ENCODE data around the gene SHISA5. TPM values are rescaled to one million over a fixed set of nuclear protein-coding genes. Genes with fewer than 3 reads are reported as not detected.

The SHISA5 gene
- total RNA-seq, 1 donor from 2014 or later = 32.4 TPM

- Histone ChIP-seq H3K9ac (ENCODE audit: low read depth in 1 of 3, low read length in 3 of 3) (no peak overlapping the region), H3K27ac (ENCODE audit: low read depth, low read length) (no peak overlapping the region), H3K27me3 (ENCODE audit: control insufficient read depth in 3 of 3, insufficient read depth in 3 of 3, low read length in 3 of 3) (no peaks in the 10 kb centered on the region), H3K36me3 (ENCODE audit: control insufficient read depth in 3 of 3, insufficient read depth in 3 of 3, low read length in 3 of 3) (peaks cover 11 to 37% (median 36%) of the 10 kb centered on the region in 3 donors), H3K9me3 (ENCODE audit: control insufficient read depth in 3 of 3, low read length in 3 of 3) (no peaks in the 10 kb centered on the region), H3K4me1 (ENCODE audit: control insufficient read depth in 3 of 3, insufficient read depth in 3 of 3, low read length in 3 of 3) (peaks cover 10 to 16% (median 12%) of the 10 kb centered on the region in 3 donors), H3K4me3 (ENCODE audit: low read length in 3 of 3) (no peak overlapping the region)
Observed at GRCh38 chr3:48451270-48451669, 52.7 kb downstream of the SHISA5 start.

- Histone ChIP-seq H3K9ac (ENCODE audit: low read depth in 1 of 3, low read length in 3 of 3) (peak within 1 kb of the TSS; percentile 83 to 94 (median 89)), H3K27ac (ENCODE audit: low read depth, low read length) (peak within 1 kb of the TSS; percentile 84), H3K36me3 (ENCODE audit: control insufficient read depth in 3 of 3, insufficient read depth in 3 of 3, low read length in 3 of 3) (peaks cover 16 to 29% (median 26%) of the 10 kb centered on the region in 3 donors)
Observed at GRCh38 chr3:48446425-48447193, 57.4 kb downstream of the SHISA5 start, which contains the start of gene ATRIP. Gene ATRIP (plus strand): TSS chr3:48446737. CDS start chr3:48446846, 109 bp downstream.

GRCh38 chr3:48446043-48446424, 57.9 kb downstream of the SHISA5 start:
- H3K27me3 ChIP-seq (ENCODE audit: control insufficient read depth in 3 of 3, insufficient read depth in 3 of 3, low read length in 3 of 3) = no peaks in the 10 kb centered on the region
- peak overlapping the region; percentile 83 to 94 (median 89) for H3K9ac ChIP-seq (ENCODE audit: low read depth in 1 of 3, low read length in 3 of 3)
- no peaks in the 10 kb centered on the region for H3K9me3 ChIP-seq (ENCODE audit: control insufficient read depth in 3 of 3, low read length in 3 of 3)
- peak overlapping the region; percentile 93 to 99 (median 94) for H3K4me3 ChIP-seq (ENCODE audit: low read length in 3 of 3)
- peaks cover 16 to 25% (median 21%) of the 10 kb centered on the region in 3 donors for H3K36me3 ChIP-seq (ENCODE audit: control insufficient read depth in 3 of 3, insufficient read depth in 3 of 3, low read length in 3 of 3)
- H3K4me1 ChIP-seq (ENCODE audit: control insufficient read depth in 3 of 3, insufficient read depth in 3 of 3, low read length in 3 of 3) = peaks cover 28 to 36% (median 28%) of the 10 kb centered on the region in 3 donors
- peak overlapping the region; percentile 84 for H3K27ac ChIP-seq (ENCODE audit: low read depth, low read length)

More at GRCh38 chr3:48446425-48447193, 57.4 kb downstream of the SHISA5 start, which contains the start of gene ATRIP:
- no peaks in the 10 kb centered on the region for H3K9me3 ChIP-seq (ENCODE audit: control insufficient read depth in 3 of 3, low read length in 3 of 3)
- H3K4me3 ChIP-seq (ENCODE audit: low read length in 3 of 3) = peak within 1 kb of the TSS; percentile 93 to 99 (median 94)
- no peaks in the 10 kb centered on the region for H3K27me3 ChIP-seq (ENCODE audit: control insufficient read depth in 3 of 3, insufficient read depth in 3 of 3, low read length in 3 of 3)
- peaks cover 24 to 31% (median 24%) of the 10 kb centered on the region in 3 donors for H3K4me1 ChIP-seq (ENCODE audit: control insufficient read depth in 3 of 3, insufficient read depth in 3 of 3, low read length in 3 of 3)

DNA sequence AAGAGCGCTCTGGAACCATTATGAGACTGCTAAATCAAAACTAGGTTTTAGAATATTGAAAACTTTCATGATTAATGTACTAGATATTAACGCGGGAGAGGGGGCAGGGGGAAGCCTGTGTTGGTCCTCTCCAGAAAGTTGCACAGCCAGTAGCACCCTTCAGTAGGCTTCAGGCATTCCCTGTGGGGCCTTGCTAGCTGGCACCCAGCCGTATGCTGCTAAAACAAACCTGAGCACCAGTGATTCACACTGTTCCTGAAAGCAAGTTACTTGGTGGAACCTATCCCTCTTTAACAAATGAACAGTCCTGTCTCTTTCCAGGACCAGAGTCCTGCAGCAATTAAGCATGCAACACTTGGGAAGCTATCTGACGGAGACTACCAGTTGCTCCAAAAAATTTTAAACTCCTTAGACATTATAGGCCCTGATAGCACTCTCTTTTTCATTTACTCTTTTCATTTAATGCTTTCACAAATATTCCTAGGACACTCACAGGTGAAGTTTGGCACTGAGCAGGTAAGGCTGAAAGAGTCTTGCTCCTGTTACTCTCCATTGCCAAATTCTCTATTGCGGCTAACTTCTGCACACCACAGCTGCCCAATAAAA, 58.6 kb downstream of the SHISA5 start:
- Histone ChIP-seq H3K27ac (ENCODE audit: low read depth, low read length) (no peak overlapping the region), H3K27me3 (ENCODE audit: control insufficient read depth in 3 of 3, insufficient read depth in 3 of 3, low read length in 3 of 3) (no peaks in the 10 kb centered on the region), H3K4me1 (ENCODE audit: control insufficient read depth in 3 of 3, insufficient read depth in 3 of 3, low read length in 3 of 3) (peaks cover 28 to 40% (median 32%) of the 10 kb centered on the region in 3 donors), H3K36me3 (ENCODE audit: control insufficient read depth in 3 of 3, insufficient read depth in 3 of 3, low read length in 3 of 3) (peaks cover 16 to 25% (median 18%) of the 10 kb centered on the region in 3 donors), H3K4me3 (ENCODE audit: low read length in 3 of 3) (peak overlapping the region in 2 of 3 donors; percentile 93 to 94), H3K9me3 (ENCODE audit: control insufficient read depth in 3 of 3, low read length in 3 of 3) (no peaks in the 10 kb centered on the region), H3K9ac (ENCODE audit: low read depth in 1 of 3, low read length in 3 of 3) (peak overlapping the region in 2 of 3 donors; percentile 83 to 94)

GRCh38 chr3:48441940-48442339, 62.0 kb downstream of the SHISA5 start:
- no peaks in the 10 kb centered on the region for H3K27me3 ChIP-seq (ENCODE audit: control insufficient read depth in 3 of 3, insufficient read depth in 3 of 3, low read length in 3 of 3)
- H3K27ac ChIP-seq (ENCODE audit: low read depth, low read length) = no peak overlapping the region
- no peak overlapping the region for H3K9ac ChIP-seq (ENCODE audit: low read depth in 1 of 3, low read length in 3 of 3)
- peaks cover 16 to 25% (median 18%) of the 10 kb centered on the region in 3 donors for H3K36me3 ChIP-seq (ENCODE audit: control insufficient read depth in 3 of 3, insufficient read depth in 3 of 3, low read length in 3 of 3)
- H3K4me3 ChIP-seq (ENCODE audit: low read length in 3 of 3) = no peak overlapping the region
- no peaks in the 10 kb centered on the region for H3K9me3 ChIP-seq (ENCODE audit: control insufficient read depth in 3 of 3, low read length in 3 of 3)
- H3K4me1 ChIP-seq (ENCODE audit: control insufficient read depth in 3 of 3, insufficient read depth in 3 of 3, low read length in 3 of 3) = peaks cover 29 to 37% (median 29%) of the 10 kb centered on the region in 3 donors

- peak overlapping the region; percentile 82 to 94 (median 84) for H3K9ac ChIP-seq (ENCODE audit: low read depth in 1 of 3, low read length in 3 of 3)
- H3K9me3 ChIP-seq (ENCODE audit: control insufficient read depth in 3 of 3, low read length in 3 of 3) = no peaks in the 10 kb centered on the region
- peaks cover 16 to 25% (median 18%) of the 10 kb centered on the region in 3 donors for H3K36me3 ChIP-seq (ENCODE audit: control insufficient read depth in 3 of 3, insufficient read depth in 3 of 3, low read length in 3 of 3)
- peaks cover 20 to 27% (median 23%) of the 10 kb centered on the region in 3 donors for H3K4me1 ChIP-seq (ENCODE audit: control insufficient read depth in 3 of 3, insufficient read depth in 3 of 3, low read length in 3 of 3)
- H3K4me3 ChIP-seq (ENCODE audit: low read length in 3 of 3) = peak overlapping the region; percentile 92 to 100 (median 99)
- H3K27ac ChIP-seq (ENCODE audit: low read depth, low read length) = peak overlapping the region; percentile 87
- no peaks in the 10 kb centered on the region for H3K27me3 ChIP-seq (ENCODE audit: control insufficient read depth in 3 of 3, insufficient read depth in 3 of 3, low read length in 3 of 3)
Observed at GRCh38 chr3:48440590-48440958, 63.4 kb downstream of the SHISA5 start.

- peak within 1 kb of the TSS; percentile 92 to 100 (median 99) for H3K4me3 ChIP-seq (ENCODE audit: low read length in 3 of 3)
- H3K9ac ChIP-seq (ENCODE audit: low read depth in 1 of 3, low read length in 3 of 3) = peak within 1 kb of the TSS; percentile 82 to 94 (median 84)
Observed at GRCh38 chr3:48439820-48440589, 64.0 kb downstream of the SHISA5 start, which contains the start of the genes CCDC51 and TMA7. Gene CCDC51 (minus strand): TSS chr3:48440119. CDS start chr3:48435128, 4,991 bp downstream. Gene TMA7 (plus strand): TSS chr3:48440257. CDS start chr3:48440297, 40 bp downstream.

GRCh38 chr3:48437812-48438211, 66.2 kb downstream of the SHISA5 start:
- H3K36me3 ChIP-seq (ENCODE audit: control insufficient read depth in 3 of 3, insufficient read depth in 3 of 3, low read length in 3 of 3) = peaks cover 16 to 18% (median 17%) of the 10 kb centered on the region in 3 donors
- H3K27ac ChIP-seq (ENCODE audit: low read depth, low read length) = no peak overlapping the region
- H3K9me3 ChIP-seq (ENCODE audit: control insufficient read depth in 3 of 3, low read length in 3 of 3) = no peaks in the 10 kb centered on the region
- peaks cover 18 to 30% (median 23%) of the 10 kb centered on the region in 3 donors for H3K4me1 ChIP-seq (ENCODE audit: control insufficient read depth in 3 of 3, insufficient read depth in 3 of 3, low read length in 3 of 3)
- H3K27me3 ChIP-seq (ENCODE audit: control insufficient read depth in 3 of 3, insufficient read depth in 3 of 3, low read length in 3 of 3) = no peaks in the 10 kb centered on the region
- no peak overlapping the region for H3K4me3 ChIP-seq (ENCODE audit: low read length in 3 of 3)
- H3K9ac ChIP-seq (ENCODE audit: low read depth in 1 of 3, low read length in 3 of 3) = no peak overlapping the region

More at GRCh38 chr3:48439820-48440589, 64.0 kb downstream of the SHISA5 start, which contains the start of the genes CCDC51 and TMA7:
- Histone ChIP-seq H3K9me3 (ENCODE audit: control insufficient read depth in 3 of 3, low read length in 3 of 3) (no peaks in the 10 kb centered on the region), H3K4me1 (ENCODE audit: control insufficient read depth in 3 of 3, insufficient read depth in 3 of 3, low read length in 3 of 3) (peaks cover 18 to 24% (median 23%) of the 10 kb centered on the region in 3 donors), H3K36me3 (ENCODE audit: control insufficient read depth in 3 of 3, insufficient read depth in 3 of 3, low read length in 3 of 3) (peaks cover 16 to 25% (median 18%) of the 10 kb centered on the region in 3 donors), H3K27me3 (ENCODE audit: control insufficient read depth in 3 of 3, insufficient read depth in 3 of 3, low read length in 3 of 3) (no peaks in the 10 kb centered on the region), H3K27ac (ENCODE audit: low read depth, low read length) (peak within 1 kb of the TSS; percentile 87)

DNA sequence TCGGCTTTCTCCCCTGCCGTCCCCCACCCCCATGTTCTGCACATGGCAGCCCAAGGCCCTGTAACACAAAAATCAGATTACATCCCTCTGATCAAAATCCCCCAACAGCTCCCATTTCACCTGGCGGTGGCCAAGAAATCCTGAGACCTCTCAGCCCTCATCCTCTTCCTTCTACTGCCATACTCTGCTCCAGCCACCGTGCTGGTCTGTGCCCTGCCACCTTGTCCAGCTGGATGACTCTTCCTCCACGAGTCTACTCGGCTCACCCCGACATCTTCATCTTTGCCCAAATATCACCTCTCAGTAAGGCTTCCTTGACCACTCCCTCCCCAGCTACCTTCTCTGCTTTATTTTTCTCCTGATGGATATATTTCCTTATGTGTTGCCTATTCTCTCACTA, 67.1 kb downstream of the SHISA5 start:
- H3K27me3 ChIP-seq (ENCODE audit: control insufficient read depth in 3 of 3, insufficient read depth in 3 of 3, low read length in 3 of 3) = no peaks in the 10 kb centered on the region
- no peaks in the 10 kb centered on the region for H3K9me3 ChIP-seq (ENCODE audit: control insufficient read depth in 3 of 3, low read length in 3 of 3)
- peaks cover 16 to 27% (median 21%) of the 10 kb centered on the region in 3 donors for H3K4me1 ChIP-seq (ENCODE audit: control insufficient read depth in 3 of 3, insufficient read depth in 3 of 3, low read length in 3 of 3)

More for the DNA sequence above, 67.1 kb downstream of the SHISA5 start:
- Histone ChIP-seq H3K27ac (ENCODE audit: low read depth, low read length) (no peak overlapping the region), H3K4me3 (ENCODE audit: low read length in 3 of 3) (no peak overlapping the region), H3K9ac (ENCODE audit: low read depth in 1 of 3, low read length in 3 of 3) (no peak overlapping the region), H3K36me3 (ENCODE audit: control insufficient read depth in 3 of 3, insufficient read depth in 3 of 3, low read length in 3 of 3) (peaks cover 19 to 23% (median 19%) of the 10 kb centered on the region in 3 donors)

Data from skeletal muscle tissue (tissue), 4 donors.